GDM1 (cell line): ENCODE results near the gene WDR64.

Experiments
- DNase-seq: peaks from one replicate; lab custom pipeline; 2025; lab: John Stamatoyannopoulos, UW

The WDR64 gene

GRCh38 chr1:241652012-241652411 is at the start of gene WDR64:
TSS of gene WDR64 (plus strand) at chr1:241652281. CDS start at chr1:241652485, 204 bp downstream.
- DNase-seq: no peak

GRCh38 chr1:241603731-241604245 is 48.3 kb upstream of the WDR64 start:
- no peak for DNase-seq

GRCh38 chr1:241605146-241605805 is 46.8 kb upstream of the WDR64 start:
- no peak for DNase-seq

- DNase-seq: no peak
Measured at GRCh38 chr1:241606544-241606943, 45.5 kb upstream of the WDR64 start.

- DNase-seq: no peak
Measured at GRCh38 chr1:241607497-241607896, 44.6 kb upstream of the WDR64 start.

GRCh38 chr1:241608379-241609033 is 43.6 kb upstream of the WDR64 start:
- DNase-seq: no peak

GRCh38 chr1:241610056-241610815 is 41.8 kb upstream of the WDR64 start:
- no peak for DNase-seq

GRCh38 chr1:241611063-241611462 is 41.0 kb upstream of the WDR64 start:
- peak; percentile 33 for DNase-seq

- DNase-seq: no peak
Measured at GRCh38 chr1:241611736-241612135, 40.3 kb upstream of the WDR64 start.

GRCh38 chr1:241612533-241613477 is 39.3 kb upstream of the WDR64 start:
- DNase-seq: no peak

- DNase-seq: no peak
Measured at GRCh38 chr1:241614144-241614543, 37.9 kb upstream of the WDR64 start.

- DNase-seq: no peak
Measured at GRCh38 chr1:241614572-241614971, 37.5 kb upstream of the WDR64 start.

- no peak for DNase-seq
Measured at GRCh38 chr1:241615043-241615974, 36.8 kb upstream of the WDR64 start.

GRCh38 chr1:241617426-241617825 is 34.7 kb upstream of the WDR64 start:
- no peak for DNase-seq

GRCh38 chr1:241622669-241623068 is 29.4 kb upstream of the WDR64 start:
- DNase-seq: no peak

- DNase-seq: no peak
Measured at GRCh38 chr1:241624935-241625334, 27.1 kb upstream of the WDR64 start.

- DNase-seq: peak; percentile 29
Measured at GRCh38 chr1:241627453-241628259, 24.4 kb upstream of the WDR64 start.

- DNase-seq: no peak
Measured at GRCh38 chr1:241630005-241630404, 22.1 kb upstream of the WDR64 start.

- no peak for DNase-seq
Measured at GRCh38 chr1:241630476-241630875, 21.6 kb upstream of the WDR64 start.

- DNase-seq: no peak
Measured at GRCh38 chr1:241630899-241631298, 21.2 kb upstream of the WDR64 start.
